Measurements from ENCODE around the gene GSK3B. TPM values are rescaled to one million over a fixed set of nuclear protein-coding genes. Genes with fewer than 3 reads are reported as not detected.

Gene GSK3B
- total RNA-seq, 4 donors from 2014 or later = 34.6 to 65.2 (median 42.6) TPM

GRCh38 chr3:120090422-120090821 is 3.8 kb downstream of the GSK3B start:
- Histone ChIP-seq H3K4me3 (peak overlapping the region in 3 of 4 donors; percentile 4 to 97 (median 89)), H3K27me3 (no peaks in the 10 kb centered on the region), H3K9me3 (no peaks in the 10 kb centered on the region), H3K36me3 (no peaks in the 10 kb centered on the region), H3K27ac (no peak overlapping the region), H3K4me1 (peaks cover 0 to 25% (median 4%) of the 10 kb centered on the region in 4 donors)
- TF ChIP-seq, protein P1, sequence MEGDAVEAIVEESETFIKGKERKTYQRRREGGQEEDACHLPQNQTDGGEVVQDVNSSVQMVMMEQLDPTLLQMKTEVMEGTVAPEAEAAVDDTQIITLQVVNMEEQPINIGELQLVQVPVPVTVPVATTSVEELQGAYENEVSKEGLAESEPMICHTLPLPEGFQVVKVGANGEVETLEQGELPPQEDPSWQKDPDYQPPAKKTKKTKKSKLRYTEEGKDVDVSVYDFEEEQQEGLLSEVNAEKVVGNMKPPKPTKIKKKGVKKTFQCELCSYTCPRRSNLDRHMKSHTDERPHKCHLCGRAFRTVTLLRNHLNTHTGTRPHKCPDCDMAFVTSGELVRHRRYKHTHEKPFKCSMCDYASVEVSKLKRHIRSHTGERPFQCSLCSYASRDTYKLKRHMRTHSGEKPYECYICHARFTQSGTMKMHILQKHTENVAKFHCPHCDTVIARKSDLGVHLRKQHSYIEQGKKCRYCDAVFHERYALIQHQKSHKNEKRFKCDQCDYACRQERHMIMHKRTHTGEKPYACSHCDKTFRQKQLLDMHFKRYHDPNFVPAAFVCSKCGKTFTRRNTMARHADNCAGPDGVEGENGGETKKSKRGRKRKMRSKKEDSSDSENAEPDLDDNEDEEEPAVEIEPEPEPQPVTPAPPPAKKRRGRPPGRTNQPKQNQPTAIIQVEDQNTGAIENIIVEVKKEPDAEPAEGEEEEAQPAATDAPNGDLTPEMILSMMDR (IDR thresholded peaks at IDR 0.05) = no peak
- TF ChIP-seq POLR2A (IDR thresholded peaks at IDR 0.05) = no peak
- DNase-seq = no peak

DNA sequence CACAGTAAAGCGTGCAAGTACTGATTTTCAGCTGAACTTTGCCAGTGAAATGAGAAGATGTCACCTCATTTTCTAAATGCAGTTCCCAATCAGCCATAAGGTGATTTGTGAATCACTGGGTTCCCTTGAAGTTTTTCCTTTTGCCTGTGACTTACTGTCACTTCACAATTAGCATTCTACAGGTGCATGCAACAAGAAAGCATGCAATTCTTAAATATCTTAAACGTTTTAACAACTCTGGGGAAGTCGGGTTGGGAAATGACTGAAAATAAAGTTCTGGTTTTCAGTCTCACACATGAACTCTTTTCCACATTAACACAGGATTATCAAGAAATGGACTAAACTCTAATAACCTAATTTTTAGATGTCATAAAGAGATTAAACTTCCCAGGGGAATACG is 5.2 kb downstream of the GSK3B start:
- H3K4me3 ChIP-seq = no peak overlapping the region
- H3K9me3 ChIP-seq = no peaks in the 10 kb centered on the region
- peaks cover 0 to 25% (median 4%) of the 10 kb centered on the region in 4 donors for H3K4me1 ChIP-seq
- no peak overlapping the region for H3K27ac ChIP-seq
- H3K36me3 ChIP-seq = no peaks in the 10 kb centered on the region
- DNase-seq = no peak
- TF ChIP-seq, protein P1 (IDR thresholded peaks at IDR 0.05) = no peak
- no peak for TF ChIP-seq POLR2A (IDR thresholded peaks at IDR 0.05)
- no peaks in the 10 kb centered on the region for H3K27me3 ChIP-seq

DNA sequence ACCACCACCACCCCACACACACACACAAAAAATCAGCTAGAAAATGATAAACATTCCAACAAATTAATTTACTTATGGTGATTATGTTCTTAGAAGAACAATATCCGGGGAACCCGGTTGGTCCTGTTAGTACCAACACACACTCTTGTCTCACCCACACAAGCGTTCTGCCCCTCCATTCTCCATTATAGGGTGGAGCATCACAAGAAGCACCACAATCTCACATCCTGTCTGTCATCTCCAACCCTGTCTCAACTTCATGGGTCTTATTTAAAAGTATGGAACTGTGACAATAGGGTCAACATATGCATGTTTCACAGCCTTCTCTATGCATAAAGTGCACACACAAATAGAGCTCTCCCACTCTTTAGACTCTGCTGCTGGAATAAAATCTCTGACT is 5.6 kb downstream of the GSK3B start:
- Histone ChIP-seq H3K27me3 (no peaks in the 10 kb centered on the region), H3K4me3 (no peak overlapping the region), H3K27ac (no peak overlapping the region), H3K36me3 (no peaks in the 10 kb centered on the region), H3K4me1 (peaks cover 0 to 25% (median 4%) of the 10 kb centered on the region in 4 donors), H3K9me3 (no peaks in the 10 kb centered on the region)
- DNase-seq = no peak
- TF ChIP-seq POLR2A (IDR thresholded peaks at IDR 0.05) = no peak
- TF ChIP-seq, protein P1 (IDR thresholded peaks at IDR 0.05) = no peak

DNA sequence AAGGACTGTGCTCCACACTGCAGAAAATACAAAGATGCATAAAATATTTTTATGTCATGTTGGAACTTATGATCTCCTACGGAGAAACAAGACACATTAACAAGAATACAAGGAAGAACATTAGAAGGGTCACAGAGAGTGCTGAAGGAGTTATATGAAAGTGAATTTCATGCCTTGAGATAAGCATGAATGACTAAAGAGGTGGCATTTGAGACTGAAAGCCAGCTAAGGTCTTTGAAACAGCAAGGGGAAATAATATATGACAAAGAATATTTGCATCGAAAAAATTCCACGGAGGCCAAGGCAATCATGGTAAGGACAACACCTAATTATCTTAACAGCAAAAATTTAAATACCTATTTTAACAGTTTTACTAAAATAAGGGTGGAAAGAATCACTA is 12.5 kb downstream of the GSK3B start:
- Histone ChIP-seq H3K36me3 (no peaks in the 10 kb centered on the region), H3K9me3 (no peaks in the 10 kb centered on the region), H3K4me1 (peaks cover 0 to 3% (median 0%) of the 10 kb centered on the region in 4 donors), H3K27me3 (no peaks in the 10 kb centered on the region), H3K27ac (no peak overlapping the region), H3K4me3 (no peak overlapping the region)
- no peak for TF ChIP-seq POLR2A (IDR thresholded peaks at IDR 0.05)
- TF ChIP-seq, protein P1 (IDR thresholded peaks at IDR 0.05) = no peak
- DNase-seq = no peak

DNA sequence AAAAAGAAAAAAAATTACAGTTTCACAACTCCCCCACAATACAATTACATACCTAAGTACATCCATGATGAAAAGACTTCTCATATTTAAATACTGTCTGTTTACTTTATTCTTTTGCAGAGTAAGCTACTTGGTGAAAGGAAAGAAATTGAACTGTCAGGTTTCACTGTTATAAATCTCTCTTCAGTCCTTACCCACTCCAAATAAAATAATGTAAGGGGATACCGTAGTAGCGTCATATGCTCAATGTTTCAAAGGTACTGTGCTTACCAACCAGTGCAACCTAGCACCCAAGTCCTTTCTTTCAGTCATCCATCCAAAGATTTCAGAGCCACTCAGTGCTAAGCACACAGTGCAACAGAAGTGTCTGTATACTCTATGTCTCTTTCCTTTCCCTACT is 13.4 kb downstream of the GSK3B start:
- TF ChIP-seq POLR2A (IDR thresholded peaks at IDR 0.05) = no peak
- TF ChIP-seq, protein P1 (IDR thresholded peaks at IDR 0.05) = no peak
- Histone ChIP-seq H3K4me1 (peaks cover 0 to 3% (median 0%) of the 10 kb centered on the region in 4 donors), H3K36me3 (no peaks in the 10 kb centered on the region), H3K4me3 (no peak overlapping the region), H3K27me3 (no peaks in the 10 kb centered on the region), H3K9me3 (no peaks in the 10 kb centered on the region), H3K27ac (no peak overlapping the region)
- no peak for DNase-seq

- H3K27me3 ChIP-seq = no peaks in the 10 kb centered on the region
- TF ChIP-seq, protein P1 (IDR thresholded peaks at IDR 0.05) = no peak
- no peak for TF ChIP-seq POLR2A (IDR thresholded peaks at IDR 0.05)
- no peak for DNase-seq
- H3K36me3 ChIP-seq = no peaks in the 10 kb centered on the region
- no peak overlapping the region for H3K4me3 ChIP-seq
- no peaks in the 10 kb centered on the region for H3K9me3 ChIP-seq
- no peak overlapping the region for H3K27ac ChIP-seq
- peaks cover 0 to 3% (median 0%) of the 10 kb centered on the region in 4 donors for H3K4me1 ChIP-seq
Measured at GRCh38 chr3:120077731-120078130, 16.5 kb downstream of the GSK3B start.
